ENCODE results near the gene RHBG. TPM values are rescaled to one million over a fixed set of nuclear protein-coding genes. Genes with fewer than 3 reads are reported as not detected.

The RHBG gene
- total RNA-seq, 4 donors from 2014 or later: not detected

DNA sequence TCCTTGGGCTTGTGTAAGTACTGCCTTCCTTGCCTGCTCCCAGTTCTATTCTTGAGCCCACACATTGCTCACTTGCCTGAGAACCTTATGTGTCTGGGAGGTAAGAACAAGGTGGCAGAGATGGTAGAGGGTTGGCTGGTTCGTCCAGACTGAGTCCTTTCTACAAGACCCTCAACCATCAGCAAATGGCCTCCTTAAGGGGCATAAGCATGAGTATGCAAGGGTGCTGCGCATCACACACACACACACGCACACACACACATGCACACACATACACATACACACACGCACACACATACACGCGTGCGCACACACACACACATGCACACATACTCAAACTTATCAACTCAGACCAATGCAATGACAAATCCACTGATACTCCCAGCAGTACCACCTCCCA lies 56.9 kb downstream of the RHBG start:
- DNase-seq: no peak
- no peaks in the 10 kb centered on the region for H3K9me3 ChIP-seq
- WGBS, 2 donors (ENCODE audit: low coverage in 1 of 2): 88% methylated on average over 7 of the region's 7 CpGs; no CpG with 5 or more reads in 1 of the 2 donors
- intact Hi-C loops (cut with DNase I; ENCODE audit: low total_unique reads) (no loop called here), in situ Hi-C loops (cut with MboI; ENCODE audit: low pct_ligation_motif_present in 1 of 4, low pct_unique_long_range_greater_than_20kb in 1 of 4, low sequenced_read_pairs in 3 of 4) (no loop called here)
- H3K4me1 ChIP-seq: peaks cover 7 to 11% (median 11%) of the 10 kb centered on the region in 4 donors
- no peak overlapping the region for H3K4me3 ChIP-seq
- peaks cover 98% of the 10 kb centered on the region for H3K27me3 ChIP-seq
- no peaks in the 10 kb centered on the region for H3K36me3 ChIP-seq
- H3K27ac ChIP-seq: no peak overlapping the region
- TF ChIP-seq POLR2AphosphoS5 (IDR thresholded peaks at IDR 0.05) (no peak), POLR2A (IDR thresholded peaks at IDR 0.05) (no peak), EP300 (IDR thresholded peaks at IDR 0.05; ENCODE audit: low read depth) (no peak)
- TF ChIP-seq, protein P1, sequence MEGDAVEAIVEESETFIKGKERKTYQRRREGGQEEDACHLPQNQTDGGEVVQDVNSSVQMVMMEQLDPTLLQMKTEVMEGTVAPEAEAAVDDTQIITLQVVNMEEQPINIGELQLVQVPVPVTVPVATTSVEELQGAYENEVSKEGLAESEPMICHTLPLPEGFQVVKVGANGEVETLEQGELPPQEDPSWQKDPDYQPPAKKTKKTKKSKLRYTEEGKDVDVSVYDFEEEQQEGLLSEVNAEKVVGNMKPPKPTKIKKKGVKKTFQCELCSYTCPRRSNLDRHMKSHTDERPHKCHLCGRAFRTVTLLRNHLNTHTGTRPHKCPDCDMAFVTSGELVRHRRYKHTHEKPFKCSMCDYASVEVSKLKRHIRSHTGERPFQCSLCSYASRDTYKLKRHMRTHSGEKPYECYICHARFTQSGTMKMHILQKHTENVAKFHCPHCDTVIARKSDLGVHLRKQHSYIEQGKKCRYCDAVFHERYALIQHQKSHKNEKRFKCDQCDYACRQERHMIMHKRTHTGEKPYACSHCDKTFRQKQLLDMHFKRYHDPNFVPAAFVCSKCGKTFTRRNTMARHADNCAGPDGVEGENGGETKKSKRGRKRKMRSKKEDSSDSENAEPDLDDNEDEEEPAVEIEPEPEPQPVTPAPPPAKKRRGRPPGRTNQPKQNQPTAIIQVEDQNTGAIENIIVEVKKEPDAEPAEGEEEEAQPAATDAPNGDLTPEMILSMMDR (IDR thresholded peaks at IDR 0.05): no peak

DNA sequence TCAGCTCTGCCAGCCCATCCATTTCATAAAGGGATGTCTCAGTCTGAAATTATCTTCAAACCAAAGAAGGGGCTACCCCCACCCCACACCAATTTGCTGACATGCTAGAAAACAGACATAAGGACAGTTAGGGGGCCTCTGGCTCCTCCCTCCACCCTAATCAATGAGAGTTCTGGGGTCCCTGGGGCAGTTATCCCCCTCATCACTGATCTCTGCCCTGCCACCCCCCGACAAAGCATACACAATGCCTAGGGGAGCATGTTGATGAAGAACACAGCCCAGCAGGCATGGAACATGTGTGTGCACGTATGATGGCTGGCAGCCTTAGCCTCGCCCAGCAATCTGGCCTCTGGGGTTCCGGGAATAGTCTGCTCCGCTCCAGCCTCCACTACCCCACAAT lies 58.9 kb downstream of the RHBG start:
- in situ Hi-C loops (cut with MboI; ENCODE audit: low pct_ligation_motif_present in 1 of 4, low pct_unique_long_range_greater_than_20kb in 1 of 4, low sequenced_read_pairs in 3 of 4): no loop called here
- no peak for TF ChIP-seq EP300 (IDR thresholded peaks at IDR 0.05; ENCODE audit: low read depth)
- TF ChIP-seq, protein P1 (IDR thresholded peaks at IDR 0.05): no peak
- no peak for TF ChIP-seq POLR2AphosphoS5 (IDR thresholded peaks at IDR 0.05)
- no peak for TF ChIP-seq POLR2A (IDR thresholded peaks at IDR 0.05)
- Histone ChIP-seq H3K4me3 (no peak overlapping the region), H3K27me3 (peaks cover 98% of the 10 kb centered on the region), H3K9me3 (no peaks in the 10 kb centered on the region), H3K36me3 (no peaks in the 10 kb centered on the region), H3K27ac (no peak overlapping the region), H3K4me1 (no peaks in the 10 kb centered on the region)
- 59% methylated on average over 5 of the region's 5 CpGs; no CpG with 5 or more reads in 1 of the 2 donors for WGBS, 2 donors (ENCODE audit: low coverage in 1 of 2)
- DNase-seq: no peak
- intact Hi-C loops (cut with DNase I; ENCODE audit: low total_unique reads): no loop called here

DNA sequence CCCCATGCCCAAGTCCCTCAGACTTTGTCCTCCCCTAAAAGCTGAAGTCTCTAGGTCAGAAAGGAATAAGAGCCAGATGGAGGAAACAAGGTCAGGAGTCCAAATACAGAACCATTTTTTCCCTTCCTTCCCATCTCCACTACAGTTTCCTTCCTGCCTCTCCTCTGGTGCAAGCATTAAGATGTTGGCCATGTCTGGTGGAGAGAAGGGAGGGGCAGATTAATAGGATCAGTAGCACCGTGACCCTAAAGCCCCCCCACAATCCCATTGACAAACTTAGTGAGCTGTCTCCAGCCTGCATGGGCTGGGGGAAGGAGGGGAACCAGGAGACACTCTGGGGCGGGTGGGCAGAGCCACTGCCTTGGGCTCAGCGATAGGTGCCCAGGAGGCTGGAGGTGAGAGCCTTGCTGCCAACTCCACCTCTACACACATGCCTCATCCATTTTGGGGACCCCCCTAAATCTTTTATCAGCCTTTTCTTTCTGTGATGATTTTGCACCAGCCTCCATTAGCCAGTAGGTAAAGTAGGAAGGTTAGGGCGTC lies 59.8 kb downstream of the RHBG start:
- WGBS, 2 donors (ENCODE audit: low coverage in 1 of 2): 21% methylated on average over 4 of the region's 4 CpGs; no CpG with 5 or more reads in 1 of the 2 donors
- Histone ChIP-seq H3K27ac (no peak overlapping the region), H3K9me3 (no peaks in the 10 kb centered on the region), H3K4me3 (no peak overlapping the region), H3K36me3 (no peaks in the 10 kb centered on the region), H3K4me1 (no peaks in the 10 kb centered on the region), H3K27me3 (peaks cover 98% of the 10 kb centered on the region)
- no peak for DNase-seq
- intact Hi-C loops (cut with DNase I; ENCODE audit: low total_unique reads): no loop called here
- in situ Hi-C loops (cut with MboI; ENCODE audit: low pct_ligation_motif_present in 1 of 4, low pct_unique_long_range_greater_than_20kb in 1 of 4, low sequenced_read_pairs in 3 of 4): no loop called here
- TF ChIP-seq, protein P1 (IDR thresholded peaks at IDR 0.05): no peak
- TF ChIP-seq POLR2A (IDR thresholded peaks at IDR 0.05): no peak
- TF ChIP-seq EP300 (IDR thresholded peaks at IDR 0.05; ENCODE audit: low read depth): no peak
- no peak for TF ChIP-seq POLR2AphosphoS5 (IDR thresholded peaks at IDR 0.05)

DNA sequence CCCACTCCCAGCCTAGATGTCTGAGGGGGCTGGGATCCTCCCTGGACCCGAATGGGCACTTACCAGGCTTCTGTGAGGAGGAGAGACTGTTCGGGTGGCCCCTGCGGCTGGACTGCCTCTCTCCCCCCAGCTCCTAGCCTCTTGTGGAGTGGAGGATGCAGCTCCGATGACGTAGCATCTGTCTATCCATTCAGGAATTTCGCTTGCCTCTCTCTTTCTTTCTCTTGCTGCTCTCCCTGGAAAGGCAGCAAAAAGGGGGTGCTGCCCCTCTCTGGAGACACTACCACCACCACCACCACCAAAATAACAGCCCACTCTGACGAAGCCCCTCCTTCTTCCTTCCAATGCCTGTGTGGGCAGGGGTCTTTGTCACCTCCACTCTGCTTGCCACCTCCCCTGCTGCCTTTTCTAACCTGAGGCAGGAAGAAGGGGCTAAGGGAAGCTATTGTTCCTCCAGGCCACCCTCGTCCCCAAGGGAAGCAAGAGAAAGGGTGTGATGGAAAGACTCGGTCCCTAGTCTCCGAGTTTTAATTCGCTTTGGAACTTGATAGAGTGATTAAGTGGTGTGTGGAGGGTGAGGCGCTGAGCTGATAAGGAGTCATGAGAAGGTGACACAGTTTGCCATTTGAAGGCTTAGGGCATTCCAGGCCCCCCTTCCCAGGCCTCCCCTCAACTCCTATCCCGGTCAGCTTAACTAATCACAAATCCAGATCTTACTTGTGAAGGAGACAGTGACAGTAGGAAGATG lies 60.5 kb downstream of the RHBG start:
- Histone ChIP-seq H3K36me3 (no peaks in the 10 kb centered on the region), H3K27me3 (peaks cover 98% of the 10 kb centered on the region), H3K9me3 (no peaks in the 10 kb centered on the region), H3K4me1 (no peaks in the 10 kb centered on the region), H3K27ac (no peak overlapping the region), H3K4me3 (no peak overlapping the region)
- WGBS, 2 donors (ENCODE audit: low coverage in 1 of 2): 7 to 8% methylated on average over 8 to 13 of the region's 13 CpGs
- intact Hi-C loops (cut with DNase I; ENCODE audit: low total_unique reads): no loop called here
- no peak for DNase-seq
- in situ Hi-C loops (cut with MboI; ENCODE audit: low pct_ligation_motif_present in 1 of 4, low pct_unique_long_range_greater_than_20kb in 1 of 4, low sequenced_read_pairs in 3 of 4): no loop called here
- no peak for TF ChIP-seq POLR2AphosphoS5 (IDR thresholded peaks at IDR 0.05)
- no peak for TF ChIP-seq POLR2A (IDR thresholded peaks at IDR 0.05)
- no peak for TF ChIP-seq EP300 (IDR thresholded peaks at IDR 0.05; ENCODE audit: low read depth)
- TF ChIP-seq, protein P1 (IDR thresholded peaks at IDR 0.05): no peak
